NCI-H748 treated with DMSO at 0.1 percent for 48 hours (cell line): ENCODE results near the gene GFAP.

Source experiments
- DNase-seq: peaks from one replicate; lab custom pipeline; 2025; lab: John Stamatoyannopoulos, UW

Gene GFAP

DNA sequence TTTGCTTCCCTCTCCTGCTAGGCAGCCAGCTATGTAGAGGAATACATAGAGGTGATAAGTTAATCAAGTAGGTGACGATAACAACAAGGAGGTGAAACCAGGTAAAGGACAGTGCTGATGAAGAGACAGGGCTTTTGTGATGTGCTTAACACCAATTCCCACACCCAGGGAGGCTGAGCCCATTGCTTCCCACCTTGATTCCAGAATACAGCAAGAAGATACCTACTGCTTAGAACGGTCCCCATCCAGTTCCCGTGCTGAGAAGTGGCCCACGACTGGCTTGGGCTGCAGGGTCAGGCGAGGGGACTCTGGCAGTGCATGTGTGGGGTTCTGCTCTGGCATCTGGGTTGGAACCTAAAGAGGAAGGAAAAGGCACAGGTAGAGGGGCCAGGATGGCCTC, 16.1 kb upstream of the GFAP start:
- no peak for DNase-seq

DNA sequence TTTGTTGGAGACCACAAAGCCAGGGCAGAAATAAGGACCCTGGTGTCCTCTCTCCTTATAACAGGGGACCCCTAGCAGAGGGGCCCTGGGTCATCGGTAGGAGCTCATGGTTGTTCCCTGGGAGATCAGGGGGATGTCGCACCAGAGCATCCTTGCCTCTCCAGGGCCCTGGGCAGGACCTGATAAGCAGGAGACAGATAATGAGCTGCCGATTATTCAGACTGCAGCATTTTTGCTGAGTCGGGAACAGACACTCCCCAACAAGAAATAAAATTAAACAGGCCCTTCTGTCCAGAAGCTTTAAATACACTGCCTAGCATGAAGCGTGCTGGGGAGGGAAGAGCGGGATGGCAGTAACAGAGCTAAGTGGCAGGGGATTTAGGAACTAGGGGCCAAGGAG, 15.4 kb upstream of the GFAP start:
- DNase-seq: no peak

DNA sequence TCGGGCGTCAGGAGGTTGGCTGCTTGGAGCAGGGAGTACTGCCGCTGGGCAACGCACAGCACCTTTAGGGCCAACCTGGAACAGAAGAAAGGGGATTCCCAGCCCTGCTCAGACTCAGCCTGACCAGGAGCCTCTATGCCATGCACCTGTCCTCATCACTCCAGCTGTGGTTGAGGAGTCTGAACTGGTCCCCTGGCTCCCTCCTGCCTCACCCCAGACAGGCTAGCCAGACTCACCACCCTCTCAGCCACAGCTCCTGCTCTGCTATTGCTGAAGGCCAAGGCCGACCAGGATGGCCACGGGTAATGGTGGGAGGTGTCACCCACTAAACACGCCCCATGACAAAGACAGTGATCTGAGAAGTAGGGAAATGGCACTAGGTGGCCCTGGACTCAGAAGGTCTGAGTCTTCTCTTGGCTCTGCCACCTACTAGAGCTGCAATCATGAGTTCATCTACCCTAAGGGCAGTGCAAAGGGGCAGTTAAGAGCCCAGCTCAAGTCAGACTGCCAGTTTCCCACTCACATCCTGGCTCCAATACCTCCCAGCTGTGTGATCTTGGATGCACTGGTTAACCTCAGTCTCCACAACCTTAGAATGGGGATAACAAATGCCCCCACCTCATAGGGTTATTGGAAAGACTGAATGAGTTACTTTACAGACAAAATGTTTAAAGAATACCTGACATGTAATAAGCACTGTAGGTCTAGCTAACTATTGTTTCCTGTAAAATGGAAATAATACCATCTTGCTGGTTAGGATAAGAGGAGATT, 13.8 kb upstream of the GFAP start:
- DNase-seq: no peak

DNA sequence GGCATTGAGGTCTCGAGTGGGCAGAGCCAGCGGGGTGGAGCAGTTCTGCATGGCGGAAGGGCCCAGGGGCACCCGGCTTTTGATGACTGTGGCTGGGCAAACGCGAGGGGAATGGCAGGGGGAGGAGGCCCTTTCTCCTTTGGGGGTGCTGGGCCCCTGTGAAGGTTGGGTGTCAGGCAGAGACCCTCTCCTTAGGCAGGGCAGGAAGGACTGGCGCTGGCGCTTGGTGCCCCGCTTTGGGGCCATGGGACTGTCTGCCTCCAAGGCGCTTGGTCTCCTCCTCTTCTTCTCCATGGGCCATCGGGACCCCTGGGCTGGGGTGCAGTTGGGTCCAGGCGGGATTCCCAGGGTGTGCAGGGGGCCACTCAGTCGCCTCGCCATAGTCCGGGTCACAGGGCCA, 12.8 kb upstream of the GFAP start:
- no peak for DNase-seq

DNA sequence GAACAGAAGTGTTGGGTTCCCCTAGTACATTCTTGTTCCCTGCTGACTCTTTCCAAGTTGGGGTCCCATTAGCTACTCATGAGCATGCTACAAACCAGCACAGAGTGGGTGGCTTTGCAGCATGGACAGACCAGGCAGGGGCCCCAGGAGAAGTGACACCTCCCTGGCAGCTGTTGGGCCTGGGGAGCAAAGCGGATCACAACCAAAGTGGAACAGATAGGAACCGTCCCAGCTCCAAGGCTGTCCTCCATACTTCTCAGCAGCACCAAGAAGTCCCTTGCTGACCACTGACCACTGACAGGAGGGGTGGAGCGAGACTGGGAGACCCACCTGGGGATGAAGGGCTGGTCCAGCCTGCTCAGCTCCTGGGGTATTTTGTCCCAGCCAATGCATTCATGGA, 12.4 kb upstream of the GFAP start:
- DNase-seq: no peak

DNA sequence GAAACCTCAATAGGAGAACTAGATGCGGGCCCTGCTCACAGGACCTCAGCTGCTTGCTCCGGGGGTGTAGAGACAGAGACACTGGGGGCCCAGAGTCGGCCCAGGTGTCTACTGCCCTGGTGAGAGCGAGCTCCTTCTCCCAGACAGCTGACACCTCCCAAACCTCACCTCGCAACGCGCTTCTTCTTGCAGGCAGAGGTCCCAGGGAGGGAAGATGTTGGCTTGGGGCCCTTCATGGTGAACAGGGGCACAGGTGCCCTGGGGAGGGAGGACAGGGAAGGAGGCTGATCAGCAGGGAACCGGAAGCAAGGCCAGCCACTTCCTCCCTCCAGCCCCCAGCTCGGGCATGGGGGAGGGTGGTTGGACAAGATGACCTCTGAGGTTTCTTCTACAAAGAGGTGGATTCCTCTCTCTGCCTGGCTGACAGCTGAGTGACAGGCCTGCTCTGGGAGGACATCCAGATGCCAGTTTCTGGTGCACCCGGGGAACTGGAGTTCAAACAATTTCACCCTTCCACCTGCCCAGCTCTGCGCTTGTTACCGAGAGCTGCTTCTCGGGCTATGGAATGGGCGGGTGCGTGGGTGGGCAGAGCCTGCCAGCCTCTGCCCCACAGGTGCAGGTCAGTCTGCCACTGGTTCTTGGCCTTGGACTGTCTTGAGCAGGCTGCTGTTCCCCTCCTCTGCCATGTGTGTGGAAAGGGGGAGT, 11.7 kb upstream of the GFAP start:
- no peak for DNase-seq

DNA sequence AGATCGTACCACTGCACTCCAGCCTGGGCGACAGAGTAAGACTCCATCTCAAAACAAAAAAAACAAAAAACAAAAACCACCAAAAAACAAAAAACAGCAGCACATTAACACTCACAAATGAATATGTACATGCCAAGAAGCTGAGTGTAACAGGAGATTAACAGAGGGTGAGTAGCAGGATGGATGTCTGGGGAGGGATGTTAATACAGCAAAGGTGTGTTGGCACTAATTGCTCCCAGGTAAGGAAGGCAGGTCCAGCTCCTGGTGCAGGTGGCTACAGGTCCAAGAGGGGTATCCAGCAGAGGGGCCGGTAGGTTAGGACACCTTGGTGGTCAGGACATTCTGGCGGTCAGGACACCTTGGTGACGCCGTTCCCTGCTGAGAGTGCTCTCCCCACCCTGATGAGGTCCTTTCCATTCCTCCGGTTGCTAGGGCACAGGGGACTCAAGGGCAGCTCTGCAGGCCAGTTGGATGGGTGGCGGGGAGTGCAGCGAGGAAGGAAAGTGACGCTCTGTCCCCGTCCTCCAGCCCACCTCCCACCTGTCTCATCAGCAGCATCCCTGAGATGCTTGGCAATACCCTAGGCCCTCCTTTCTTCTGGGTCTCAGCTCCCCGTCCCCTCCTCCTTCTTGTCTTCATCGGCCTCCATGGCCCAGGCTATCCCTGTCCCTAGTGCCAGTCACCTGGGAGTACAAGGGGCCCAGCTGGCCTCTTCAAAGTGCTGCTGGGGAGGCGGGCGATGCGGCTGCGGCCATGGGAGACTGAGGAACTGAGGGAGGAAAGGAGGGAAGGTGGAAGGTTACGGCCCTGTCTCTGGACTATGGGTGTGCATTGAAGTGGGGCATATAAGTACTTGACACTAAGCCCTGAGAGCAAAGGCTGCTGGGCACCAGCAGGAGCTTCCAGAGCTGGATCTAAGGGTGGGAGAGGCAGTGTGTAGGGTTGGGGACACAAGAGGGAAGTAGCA, 10.7 kb upstream of the GFAP start:
- DNase-seq: no peak

DNA sequence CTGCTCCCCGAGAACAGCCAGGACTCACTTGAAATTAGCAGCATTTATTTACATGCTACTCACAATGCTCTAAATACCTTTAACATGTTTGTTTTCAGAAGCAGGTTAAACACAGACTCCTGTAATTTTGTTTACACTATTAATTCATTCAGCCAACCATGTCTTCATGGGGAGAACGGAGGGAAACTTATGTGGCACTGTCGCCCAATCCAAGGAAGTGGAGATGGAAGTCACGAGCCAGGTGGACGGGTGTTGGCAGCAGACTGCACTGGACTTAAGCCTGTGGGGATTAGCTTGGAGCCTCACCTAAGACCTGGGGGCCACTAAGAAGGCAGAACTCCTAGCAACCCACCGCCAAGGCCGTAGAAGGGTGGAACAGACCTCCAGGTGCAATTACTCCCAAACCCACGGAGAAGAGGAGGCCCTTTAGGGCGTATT, 8.8 kb upstream of the GFAP start:
- DNase-seq: peak; percentile 17

DNA sequence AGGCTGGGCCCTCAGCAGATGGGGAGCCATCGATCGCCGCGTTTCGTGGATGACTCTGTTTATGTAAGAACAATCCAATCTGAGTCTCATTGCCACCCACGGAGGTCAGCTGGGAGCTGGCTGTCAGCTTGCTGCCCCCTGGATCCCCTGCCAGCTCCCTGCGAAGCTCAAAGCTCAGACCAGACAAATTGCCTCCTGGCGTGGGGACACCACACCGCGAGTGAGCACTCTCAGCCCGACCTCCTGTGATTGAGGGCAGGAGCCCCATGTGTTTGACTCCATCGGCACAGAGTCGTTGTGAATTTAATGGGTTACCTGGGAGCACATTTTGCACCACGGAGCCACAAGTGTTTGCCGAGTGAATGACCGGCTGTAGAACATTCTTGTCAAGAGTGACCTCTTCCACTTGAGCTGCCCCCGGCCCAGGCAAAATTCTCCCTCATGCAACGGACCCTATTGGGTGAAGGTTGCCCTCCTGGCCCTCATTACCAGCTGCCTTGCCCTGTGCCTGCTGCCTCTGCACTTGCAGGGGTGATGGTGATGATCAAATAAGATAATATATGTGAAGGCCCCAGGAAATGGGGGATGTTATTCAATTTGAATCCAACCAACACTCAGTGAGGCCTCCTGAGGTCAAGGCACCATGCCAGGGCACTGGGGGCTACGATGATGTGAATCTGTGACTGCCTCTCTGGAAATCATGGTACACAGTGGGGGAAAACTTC, 7.6 kb upstream of the GFAP start:
- no peak for DNase-seq

DNA sequence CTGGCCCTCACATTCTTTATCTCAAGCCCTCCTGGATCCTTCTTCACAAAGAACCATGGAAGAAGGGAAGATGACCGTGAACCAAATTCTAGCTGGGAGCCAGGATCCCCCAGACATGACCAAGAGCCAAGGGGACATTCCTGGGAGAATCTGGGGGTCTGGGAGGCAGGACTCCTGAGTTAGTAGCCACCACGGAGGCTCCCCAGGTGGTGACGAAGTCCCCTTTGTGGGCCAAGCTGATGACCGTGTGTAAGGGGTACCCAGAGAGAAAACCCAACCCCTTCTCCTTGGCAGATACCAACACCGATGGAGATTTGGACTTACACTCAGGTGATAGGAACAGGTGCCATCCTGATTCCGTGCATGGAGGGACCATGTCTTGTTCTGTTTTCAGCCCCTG, 6.8 kb upstream of the GFAP start:
- no peak for DNase-seq

DNA sequence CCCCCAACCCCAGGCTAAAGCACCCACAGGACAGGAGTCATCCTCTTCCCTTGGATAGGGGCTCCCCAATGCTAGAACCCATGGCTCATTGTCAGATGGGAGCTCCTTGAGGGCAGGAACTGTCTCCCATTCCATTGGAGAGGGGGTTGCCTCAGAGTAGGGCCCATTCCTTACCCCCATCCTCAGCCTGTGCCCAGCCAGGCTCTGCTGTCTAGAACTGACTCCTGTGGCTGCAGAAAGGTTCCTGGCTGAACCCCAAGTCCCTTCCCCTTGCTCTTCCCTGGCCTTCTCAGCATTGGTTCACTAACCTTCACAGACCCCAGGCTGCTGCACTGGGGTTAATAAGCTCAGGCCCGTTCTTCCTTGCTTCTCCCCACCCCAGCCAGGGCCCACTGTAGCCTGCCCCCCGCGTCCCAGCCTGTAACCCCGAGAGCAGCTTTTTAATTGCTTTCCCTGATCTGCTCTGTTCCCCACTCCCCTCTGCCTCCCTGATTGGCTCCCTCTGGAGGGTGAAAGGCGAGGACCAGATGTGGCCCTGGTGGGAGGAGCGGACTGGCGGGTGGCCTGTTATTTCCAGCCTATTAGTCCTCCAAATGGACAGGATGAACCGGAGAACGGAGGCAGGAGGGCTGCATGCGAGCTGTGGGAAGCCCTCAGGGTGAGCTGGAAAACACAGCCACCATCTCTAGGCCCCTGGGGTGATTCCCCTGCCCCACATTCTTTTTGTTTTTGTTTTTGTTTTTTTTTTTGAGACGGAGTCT, 6.0 kb upstream of the GFAP start:
- DNase-seq: no peak

DNA sequence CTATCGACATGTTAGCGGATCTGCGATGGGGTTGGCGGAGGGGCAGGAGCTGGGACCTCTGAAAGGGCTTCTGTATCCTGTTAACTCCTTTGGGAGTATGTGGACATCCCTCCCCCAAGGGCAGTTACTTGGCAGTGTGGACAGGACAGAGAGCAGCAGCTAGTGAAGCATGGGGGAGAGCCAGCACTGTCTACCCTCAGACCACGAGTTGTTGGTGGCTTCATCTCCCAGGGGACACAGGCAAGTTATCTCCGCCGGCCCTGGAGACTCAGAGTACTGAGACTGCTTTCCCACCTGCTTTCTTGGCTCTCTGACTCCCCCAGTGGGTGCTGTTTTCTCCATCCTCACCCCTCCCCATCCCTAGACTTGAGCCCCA, 5.3 kb upstream of the GFAP start:
- DNase-seq: no peak

DNA sequence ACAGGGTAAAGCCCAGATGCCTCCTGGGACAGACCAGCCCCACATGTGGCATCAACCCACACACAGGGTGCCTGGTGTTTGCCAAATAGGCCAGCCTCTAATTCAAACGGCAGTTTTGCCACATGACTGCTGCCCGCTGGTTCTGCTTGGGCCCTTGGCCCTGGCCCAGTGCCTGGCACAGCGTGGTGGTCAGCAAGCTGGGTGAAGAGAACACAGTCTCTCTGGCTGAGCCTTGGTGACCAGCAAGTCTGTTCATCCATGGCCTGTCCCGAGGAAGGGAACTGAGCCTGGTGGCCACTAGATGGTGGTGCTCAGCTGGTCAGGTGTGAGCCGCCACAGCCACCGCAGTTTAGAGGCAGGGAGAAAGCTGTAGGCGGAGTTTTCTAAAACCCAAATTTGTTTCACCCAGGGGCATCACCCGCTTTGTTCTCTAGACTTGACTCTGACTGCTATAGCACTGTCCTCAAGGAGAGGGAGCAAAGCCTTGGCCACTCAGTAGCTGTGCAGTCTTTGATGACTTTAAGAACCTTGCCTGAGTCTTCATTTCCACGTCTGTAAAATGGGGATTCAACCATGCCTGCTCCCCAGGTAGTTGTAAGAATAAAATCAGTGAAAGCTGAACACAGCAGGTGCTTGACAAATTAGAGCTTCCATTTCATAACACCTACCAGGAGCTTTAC, 4.7 kb upstream of the GFAP start:
- peak; percentile 42 for DNase-seq

DNA sequence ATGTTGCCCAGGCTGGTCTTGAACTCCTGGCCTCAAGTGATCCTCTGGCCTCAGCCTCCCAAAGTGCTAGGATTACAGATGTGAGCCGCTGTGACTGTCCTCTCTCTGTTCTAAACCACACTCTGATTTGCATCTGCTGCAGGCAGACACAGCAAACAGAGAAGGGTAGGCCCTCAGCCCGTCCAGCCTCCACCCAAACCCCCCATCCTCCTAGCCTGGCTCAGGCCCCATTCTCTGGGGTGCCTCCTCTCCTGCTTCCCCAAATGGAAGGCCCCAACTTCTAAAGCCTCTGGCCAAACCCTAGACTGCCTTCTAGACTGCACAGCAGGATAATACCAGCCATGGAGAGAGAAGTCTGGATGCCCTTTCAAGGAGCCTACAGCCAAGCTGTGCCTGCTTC, 4.1 kb upstream of the GFAP start:
- no peak for DNase-seq

DNA sequence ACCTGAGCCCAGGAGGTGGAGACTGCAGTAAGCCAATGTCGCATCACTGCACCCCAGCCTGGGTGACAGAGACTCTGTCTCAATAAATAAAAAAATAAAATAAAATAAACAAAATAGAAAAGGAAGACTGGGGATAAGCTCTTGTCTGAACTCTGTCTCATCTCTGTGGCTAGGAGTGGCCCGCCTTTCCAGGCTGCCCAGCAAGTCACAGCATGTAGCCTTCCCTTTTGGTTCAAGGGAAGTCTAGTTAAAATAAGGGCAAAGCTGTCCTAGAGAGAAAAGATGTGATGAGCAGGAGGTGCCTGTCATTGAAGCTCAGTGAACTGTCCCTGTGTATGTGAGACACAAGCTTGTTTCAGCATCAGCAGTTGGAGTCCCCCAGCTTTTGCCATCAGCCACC, 2.7 kb upstream of the GFAP start:
- no peak for DNase-seq

DNA sequence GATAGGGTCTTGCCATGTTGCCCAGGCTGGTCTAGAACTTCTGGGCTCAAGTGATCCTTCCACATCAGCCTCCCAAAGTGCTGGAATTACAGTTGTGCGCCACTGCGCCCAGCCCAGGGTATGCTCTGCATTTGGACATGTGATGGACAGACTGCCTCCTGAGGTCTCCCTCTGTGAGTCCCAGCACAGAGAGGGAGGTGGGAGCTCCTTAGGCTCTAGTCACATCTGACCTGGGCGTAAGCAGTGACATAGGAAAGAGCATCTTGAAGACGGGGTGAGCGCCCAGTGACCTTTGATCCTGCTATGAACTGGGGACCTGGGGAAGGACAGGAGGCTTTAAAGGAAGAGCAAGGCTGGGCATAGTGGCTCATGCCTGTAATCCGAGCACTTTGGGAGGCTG, 2.2 kb upstream of the GFAP start:
- no peak for DNase-seq

DNA sequence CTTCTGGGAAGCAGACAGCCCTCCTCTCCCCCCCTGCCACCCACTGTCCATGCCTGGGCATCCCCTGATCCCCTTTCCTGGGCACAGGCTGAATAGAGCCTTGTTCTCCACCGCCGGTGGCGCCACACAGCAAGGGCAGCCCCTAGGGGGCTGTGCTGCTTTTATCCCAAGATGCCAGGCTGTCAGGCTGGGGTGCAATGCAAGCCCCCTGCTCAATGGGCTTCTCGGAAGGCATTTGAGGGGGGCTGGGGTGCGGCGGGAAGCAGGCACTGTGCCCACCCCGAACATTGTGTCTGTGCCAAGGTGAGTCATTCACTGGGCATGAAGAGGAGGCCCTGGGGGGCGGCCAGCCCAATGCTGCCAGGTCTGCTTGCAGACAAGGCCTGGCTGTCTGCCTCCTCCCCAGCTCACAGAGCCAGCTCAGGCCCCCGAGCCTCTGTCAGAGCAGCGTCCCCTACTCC, 1.5 kb upstream of the GFAP start:
- DNase-seq: no peak

DNA sequence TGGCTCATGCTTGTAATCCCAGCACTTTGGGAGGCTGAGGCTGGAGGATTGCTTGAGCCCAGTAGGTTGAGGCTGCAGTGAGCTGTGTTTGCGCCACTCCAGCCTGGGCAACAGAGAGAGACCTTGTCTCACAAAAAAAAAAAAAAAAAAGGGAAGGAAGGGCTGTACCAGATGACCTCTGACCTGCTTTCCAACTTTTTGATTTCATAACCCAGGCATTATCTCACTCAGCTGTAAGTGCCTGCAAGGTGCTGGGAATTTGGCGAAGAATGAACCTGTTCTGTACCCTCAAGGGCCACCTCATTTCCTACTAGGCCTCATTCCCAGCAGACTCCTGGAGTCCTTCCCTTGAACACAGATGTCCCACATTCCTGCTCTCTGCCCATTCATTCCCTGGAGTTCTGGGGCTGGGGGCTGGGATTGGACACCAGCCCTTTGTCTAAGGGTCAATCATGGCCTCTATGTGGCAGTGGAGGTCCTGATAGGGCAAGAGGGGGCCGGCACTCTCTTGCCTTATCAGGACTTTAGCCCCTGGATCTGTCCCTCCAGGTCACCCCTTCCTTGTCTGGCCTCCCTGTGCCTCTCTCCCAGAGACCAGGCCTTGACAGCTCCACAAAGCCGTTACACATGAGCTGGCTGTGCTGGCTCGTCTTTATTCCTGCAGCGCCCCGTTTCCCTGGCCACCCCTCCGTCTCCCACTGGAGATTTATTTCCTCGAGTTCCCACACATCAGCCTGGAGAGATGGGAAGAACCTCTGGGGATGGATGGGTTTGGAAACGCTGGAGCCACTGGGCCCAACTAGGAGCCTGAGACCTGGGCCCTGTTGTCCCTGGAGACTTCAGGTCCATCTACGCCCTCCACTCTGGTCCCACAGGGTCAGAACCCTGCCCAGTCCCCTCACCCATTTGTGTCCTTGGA, 821 bp upstream of the GFAP start:
- no peak for DNase-seq

DNA sequence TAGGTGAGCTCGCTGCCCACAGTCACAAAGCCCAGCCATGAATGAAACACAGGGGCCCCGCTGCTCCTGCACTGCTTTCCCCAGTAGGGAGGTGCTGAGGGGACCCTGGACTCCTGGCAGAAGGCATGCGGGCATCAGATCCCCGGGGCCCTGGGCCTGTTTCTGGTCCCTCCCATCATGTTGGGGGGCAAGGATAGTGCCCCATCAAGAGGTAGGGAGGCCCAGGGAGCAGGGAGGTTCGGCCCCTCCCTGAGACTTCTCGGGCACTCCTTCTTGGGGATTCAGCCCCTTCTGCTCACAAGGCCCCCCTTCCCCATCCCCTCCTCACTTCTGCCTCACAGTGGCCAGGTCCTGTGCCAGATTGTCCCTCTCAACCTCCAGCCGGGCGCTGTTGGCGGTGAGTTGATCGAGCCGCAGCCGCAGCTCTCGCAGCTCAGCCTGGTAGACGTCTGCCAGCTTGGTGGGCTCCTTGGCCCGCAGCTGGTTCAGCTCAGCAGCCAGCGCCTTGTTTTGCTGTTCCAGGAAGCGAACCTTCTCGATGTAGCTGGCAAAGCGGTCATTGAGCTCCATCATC, 515 bp downstream of the GFAP start:
- DNase-seq: no peak
